CD4-positive, alpha-beta memory T cell (primary cell): ENCODE measurements around the gene BDH2. TPM values are rescaled to one million over a fixed set of nuclear protein-coding genes. Genes with fewer than 3 reads are reported as not detected.
A peak's percentile ranks its signal among the peaks of the same experiment; 100 is the strongest.

ENCODE experiments used
- CTCF ChIA-PET: fragments of 350-600 bp; sonication (Branson Sonifier 250); formaldehyde crosslinking; loops from one replicate; lab custom pipeline; 2021; ENCODE audit warnings: inconsistent platforms; ENCODE audit not compliant: partially characterized antibody; lab: Charles Lee
- POLR2A ChIA-PET: fragments of 350-600 bp; sonication (Branson Sonifier 250); formaldehyde crosslinking; loops from one replicate; lab custom pipeline; 2021; ENCODE audit not compliant: partially characterized antibody; lab: Charles Lee
- DNase-seq, 5 donors: peaks; one replicate each; pipeline versions ENCODE4 v3.0.0 to v3.0.0-alpha.2; 2020 to 2022; ENCODE audit warnings: mixed read lengths in 1 of 5
- H3K27ac ChIP-seq: one replicate; pipeline ENCODE4 v1.7.0; 2013; ENCODE audit warnings: low read depth, low read length
- H3K27me3 ChIP-seq: 2 replicates; pipeline ENCODE4 v1.7.0; 2013; ENCODE audit warnings: mild to moderate bottlenecking, low read length, moderate library complexity; ENCODE audit not compliant: insufficient read depth
- H3K36me3 ChIP-seq: 2 replicates; pipeline ENCODE4 v1.7.0; 2013; ENCODE audit warnings: mild to moderate bottlenecking, low read length, moderate library complexity; ENCODE audit not compliant: insufficient read depth
- H3K4me1 ChIP-seq: 2 replicates; pipeline ENCODE4 v1.7.0; 2013; ENCODE audit warnings: mild to moderate bottlenecking, low read length, moderate library complexity; ENCODE audit not compliant: insufficient read depth
- H3K4me3 ChIP-seq, 2 donors: one replicate each; pipeline ENCODE4 v1.7.0; 2013; ENCODE audit warnings: low read length in 2 of 2, mild to moderate bottlenecking in 1 of 2
- H3K9me3 ChIP-seq, 2 donors: one replicate each; pipeline ENCODE4 v1.7.0; 2013; ENCODE audit warnings: low read length in 2 of 2, control low read depth in 1 of 2; ENCODE audit not compliant: control insufficient read depth in 1 of 2
- H3K27ac Mint-ChIP-seq, 7 donors: one replicate each; pipeline ENCODE4 v1.8.0; 2020 to 2021; ENCODE audit warnings: mixed read lengths in 7 of 7, mild to moderate bottlenecking in 6 of 7, inconsistent platforms in 3 of 7, moderate library complexity in 3 of 7
- H3K27me3 Mint-ChIP-seq, 2 donors: one replicate each; pipeline ENCODE4 v1.8.0; 2020 to 2021; ENCODE audit warnings: mixed read lengths in 2 of 2
- H3K36me3 Mint-ChIP-seq, 2 donors: one replicate each; pipeline ENCODE4 v1.8.0; 2020 to 2021; ENCODE audit warnings: mixed read lengths in 2 of 2, inconsistent platforms in 1 of 2, mild to moderate bottlenecking in 1 of 2
- H3K4me1 Mint-ChIP-seq, 4 donors: one replicate each; pipeline ENCODE4 v1.8.0; 2020 to 2021; ENCODE audit warnings: mixed read lengths in 4 of 4, mild to moderate bottlenecking in 1 of 4
- H3K4me3 Mint-ChIP-seq, 8 donors: one replicate each; pipeline ENCODE4 v1.8.0; 2020 to 2021; ENCODE audit warnings: mixed read lengths in 8 of 8, mild to moderate bottlenecking in 7 of 8, moderate library complexity in 6 of 8, inconsistent platforms in 3 of 8
- H3K9me3 Mint-ChIP-seq, 8 donors: one replicate each; pipeline ENCODE4 v1.8.0; 2020 to 2021; ENCODE audit warnings: mixed read lengths in 8 of 8, mild to moderate bottlenecking in 5 of 8, inconsistent platforms in 3 of 8, moderate library complexity in 1 of 8
- intact Hi-C: fragments of 100-400 bp; cut with micrococcal nuclease; formaldehyde crosslinking; loops from one replicate; pipeline ENCODE4 v1.15.1; 2023
- polyA plus RNA-seq, 2 donors: library from polyadenylated mRNA; unstranded; fragments of 300-500 nt; fragmentation: Illumina TruSeq; gene quantifications; one replicate each; pipeline ENCODE4 v1.2.3, GENCODE V29; 2021
- total RNA-seq, 2 experiments: library from RNA; stranded (reverse); gene quantifications; one replicate each; pipeline ENCODE4 v1.2.3, GENCODE V29; 2021

BDH2 gene
- total and polyA plus RNA-seq, 4 experiments from 2014 or later: 20.1 to 25.3 (median 22.3) TPM

GRCh38 chr4:103089481-103089880 is 10.2 kb downstream of the BDH2 start:
- peaks cover 50 to 53% of the 10 kb centered on the region in 2 donors for H3K36me3 Mint-ChIP-seq
- POLR2A ChIA-PET: no interaction called here
- CTCF ChIA-PET: interaction anchor here (1.4 to 8.2 kb wide), 6 partner anchors 9 to 659 kb away, joined by 3 to 62 read pairs (median 30); partner anchors contain the start of genes BDH2 and SLC9B2

GRCh38 chr4:103086551-103086950 is 13.1 kb downstream of the BDH2 start:
- intact Hi-C loops: no loop called here
- Histone ChIP-seq H3K27ac (no peak overlapping the region), H3K4me3 (no peak overlapping the region), H3K9me3 (no peaks in the 10 kb centered on the region), H3K4me1 (no peaks in the 10 kb centered on the region), H3K36me3 (no peaks in the 10 kb centered on the region), H3K27me3 (no peaks in the 10 kb centered on the region)
- peaks cover 54 to 59% of the 10 kb centered on the region in 2 donors for H3K36me3 Mint-ChIP-seq
- H3K9me3 Mint-ChIP-seq: no peaks in the 10 kb centered on the region
- ChIA-PET CTCF (no interaction called here), POLR2A (interaction anchor here (0.7 kb wide), 1 partner anchor 459 kb away, joined by 3 read pairs; no protein-coding TSS in a partner anchor)
- H3K27ac Mint-ChIP-seq: peak overlapping the region in 1 of 7 donors; percentile 60
- H3K4me3 Mint-ChIP-seq: no peak overlapping the region
- no peak for DNase-seq
- no peaks in the 10 kb centered on the region for H3K27me3 Mint-ChIP-seq
- peaks cover 0 to 3% (median under 1%) of the 10 kb centered on the region in 4 donors for H3K4me1 Mint-ChIP-seq

More at GRCh38 chr4:103089481-103089880, 10.2 kb downstream of the BDH2 start:
- no peaks in the 10 kb centered on the region for H3K9me3 ChIP-seq
- Mint-ChIP-seq H3K4me1 (peaks cover 6 to 19% (median 9%) of the 10 kb centered on the region in 4 donors), H3K4me3 (no peak overlapping the region), H3K27me3 (no peaks in the 10 kb centered on the region), H3K27ac (no peak overlapping the region), H3K9me3 (no peaks in the 10 kb centered on the region)
- intact Hi-C loops: no loop called here
- no peaks in the 10 kb centered on the region for H3K27me3 ChIP-seq
- no peak overlapping the region for H3K27ac ChIP-seq
- no peaks in the 10 kb centered on the region for H3K36me3 ChIP-seq
- no peak for DNase-seq
- H3K4me1 ChIP-seq: peaks cover 12% of the 10 kb centered on the region
- H3K4me3 ChIP-seq: no peak overlapping the region

GRCh38 chr4:103085555-103086196 is 14.0 kb downstream of the BDH2 start:
- Histone ChIP-seq H3K27ac (no peak overlapping the region), H3K4me1 (no peaks in the 10 kb centered on the region), H3K9me3 (no peaks in the 10 kb centered on the region), H3K4me3 (no peak overlapping the region), H3K27me3 (no peaks in the 10 kb centered on the region), H3K36me3 (no peaks in the 10 kb centered on the region)
- Mint-ChIP-seq H3K4me1 (no peaks in the 10 kb centered on the region), H3K36me3 (peaks cover 55 to 58% of the 10 kb centered on the region in 2 donors), H3K27me3 (no peaks in the 10 kb centered on the region), H3K9me3 (no peaks in the 10 kb centered on the region), H3K4me3 (no peak overlapping the region), H3K27ac (no peak overlapping the region)
- ChIA-PET CTCF (interaction anchor here (0.6 kb wide), 1 partner anchor 9 kb away, joined by 3 read pairs; the partner anchor contains the start of gene SLC9B2), POLR2A (no interaction called here)
- no peak for DNase-seq
- intact Hi-C loops: no loop called here

GRCh38 chr4:103079621-103080020 is 20.0 kb downstream of the BDH2 start:
- Histone ChIP-seq H3K4me1 (peaks cover 21% of the 10 kb centered on the region), H3K36me3 (no peaks in the 10 kb centered on the region), H3K4me3 (no peak overlapping the region), H3K27ac (no peak overlapping the region), H3K9me3 (no peaks in the 10 kb centered on the region), H3K27me3 (no peaks in the 10 kb centered on the region)
- peaks cover 14 to 15% of the 10 kb centered on the region in 2 donors for H3K36me3 Mint-ChIP-seq
- H3K27ac Mint-ChIP-seq: peak overlapping the region in 5 of 7 donors; percentile 7 to 81 (median 36)
- H3K9me3 Mint-ChIP-seq: no peaks in the 10 kb centered on the region
- ChIA-PET POLR2A (interaction anchor here (2.1 kb wide), 1 partner anchor 252 kb away, joined by 7 read pairs; the partner anchor contains the start of gene UBE2D3), CTCF (interaction anchor here (1.3 to 7.9 kb wide), 4 partner anchors 10 to 28 kb away, joined by 4 to 59 read pairs (median 23); partner anchors contain the start of gene BDH2)
- H3K27me3 Mint-ChIP-seq: no peaks in the 10 kb centered on the region
- intact Hi-C loops: loop anchor here (5.0 kb wide), 1 partner anchor 1732 kb away; the partner anchor contains the start of gene PPP3CA
- H3K4me3 Mint-ChIP-seq: no peak overlapping the region
- no peak for DNase-seq
- peaks cover 20 to 36% (median 28%) of the 10 kb centered on the region in 4 donors for H3K4me1 Mint-ChIP-seq

GRCh38 chr4:103076747-103077347 is 22.8 kb downstream of the BDH2 start, which contains the start of gene SLC9B2:
TSS of gene SLC9B2 (minus strand) at chr4:103076761. CDS start at chr4:103067550, 9,211 bp downstream.
- Histone ChIP-seq H3K4me1 (peaks cover 37% of the 10 kb centered on the region), H3K36me3 (no peaks in the 10 kb centered on the region), H3K4me3 (peak within 1 kb of the TSS; percentile 26 to 72), H3K27ac (peak within 1 kb of the TSS; percentile 78), H3K27me3 (no peaks in the 10 kb centered on the region), H3K9me3 (no peaks in the 10 kb centered on the region)
- intact Hi-C loops: loop anchor here (1.0 to 5.0 kb wide), 7 partner anchors 14 to 1730 kb away; partner anchors contain the start of genes BDH2, CISD2, PPP3CA and SLC39A8
- H3K9me3 Mint-ChIP-seq: no peaks in the 10 kb centered on the region
- no peaks in the 10 kb centered on the region for H3K27me3 Mint-ChIP-seq
- ChIA-PET CTCF (interaction anchor here (0.7 to 7.9 kb wide), 10 partner anchors 9 to 248 kb away, joined by 3 to 59 read pairs (median 4); partner anchors contain the start of gene BDH2), POLR2A (interaction anchor here (0.7 to 3.2 kb wide), 12 partner anchors 15 to 732 kb away, joined by 3 to 20 read pairs (median 6); partner anchors contain the start of genes BDH2, CISD2, MANBA and SLC39A8)
- peak in 1 of 5 donors; percentile 56 for DNase-seq
- H3K27ac Mint-ChIP-seq: peak within 1 kb of the TSS; percentile 98 to 99 (median 99)
- peaks cover 8 to 10% of the 10 kb centered on the region in 2 donors for H3K36me3 Mint-ChIP-seq
- peaks cover 24 to 58% (median 38%) of the 10 kb centered on the region in 4 donors for H3K4me1 Mint-ChIP-seq
- peak within 1 kb of the TSS; percentile 94 to 98 (median 98) for H3K4me3 Mint-ChIP-seq

- intact Hi-C loops: loop anchor here (1.0 to 5.0 kb wide), 7 partner anchors 15 to 1729 kb away; partner anchors contain the start of genes BDH2, CISD2, PPP3CA and SLC39A8
- Histone ChIP-seq H3K4me3 (peak overlapping the region; percentile 26 to 72), H3K4me1 (peaks cover 37% of the 10 kb centered on the region), H3K36me3 (no peaks in the 10 kb centered on the region), H3K9me3 (no peaks in the 10 kb centered on the region), H3K27me3 (no peaks in the 10 kb centered on the region), H3K27ac (peak overlapping the region; percentile 78)
- Mint-ChIP-seq H3K4me1 (peaks cover 24 to 58% (median 38%) of the 10 kb centered on the region in 4 donors), H3K4me3 (peak overlapping the region; percentile 94 to 98 (median 98)), H3K27me3 (no peaks in the 10 kb centered on the region), H3K36me3 (peaks cover 5% of the 10 kb centered on the region in 2 donors), H3K9me3 (no peaks in the 10 kb centered on the region), H3K27ac (peak overlapping the region; percentile 98 to 99 (median 99))
- POLR2A ChIA-PET: interaction anchor here (0.6 to 3.2 kb wide), 16 partner anchors 14 to 731 kb away, joined by 3 to 20 read pairs (median 6); partner anchors contain the start of genes BDH2, CISD2, MANBA and SLC39A8
- peak; percentile 72 to 79 (median 76) for DNase-seq
- CTCF ChIA-PET: interaction anchor here (0.7 to 7.9 kb wide), 11 partner anchors 8 to 248 kb away, joined by 3 to 59 read pairs (median 4); partner anchors contain the start of gene BDH2
Measured at GRCh38 chr4:103075894-103076746, 23.5 kb downstream of the BDH2 start.
